Activated T-cell treated with anti-CD3 and anti-CD28 coated beads, Interleukin-2, amount 50 U/mL, for 24 hours (primary cell): ENCODE results near the gene OR10J1.

Experiments used
- DNase-seq: peaks from one replicate; pipeline ENCODE4 v3.0.0-alpha.2; 2020
- H3K27ac Mint-ChIP-seq: 2 replicates; pipeline ENCODE4 v1.8.0; 2020; ENCODE audit warnings: mild to moderate bottlenecking, mixed read lengths
- H3K27me3 Mint-ChIP-seq: 2 replicates; pipeline ENCODE4 v1.8.0; 2020; ENCODE audit warnings: mixed read lengths
- H3K36me3 Mint-ChIP-seq: 2 replicates; pipeline ENCODE4 v1.8.0; 2020; ENCODE audit warnings: low read depth, mixed read lengths
- H3K4me1 Mint-ChIP-seq: 2 replicates; pipeline ENCODE4 v1.8.0; 2020; ENCODE audit warnings: low read depth, mixed read lengths
- H3K4me3 Mint-ChIP-seq: 2 replicates; pipeline ENCODE4 v1.8.0; 2020; ENCODE audit warnings: mild to moderate bottlenecking, moderate library complexity, mixed read lengths
- H3K9me3 Mint-ChIP-seq: 2 replicates; pipeline ENCODE4 v1.8.0; 2020; ENCODE audit warnings: mixed read lengths

Gene OR10J1, protein sequence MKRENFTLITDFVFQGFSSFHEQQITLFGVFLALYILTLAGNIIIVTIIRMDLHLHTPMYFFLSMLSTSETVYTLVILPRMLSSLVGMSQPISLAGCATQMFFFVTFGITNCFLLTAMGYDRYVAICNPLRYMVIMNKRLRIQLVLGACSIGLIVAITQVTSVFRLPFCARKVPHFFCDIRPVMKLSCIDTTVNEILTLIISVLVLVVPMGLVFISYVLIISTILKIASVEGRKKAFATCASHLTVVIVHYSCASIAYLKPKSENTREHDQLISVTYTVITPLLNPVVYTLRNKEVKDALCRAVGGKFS

DNA sequence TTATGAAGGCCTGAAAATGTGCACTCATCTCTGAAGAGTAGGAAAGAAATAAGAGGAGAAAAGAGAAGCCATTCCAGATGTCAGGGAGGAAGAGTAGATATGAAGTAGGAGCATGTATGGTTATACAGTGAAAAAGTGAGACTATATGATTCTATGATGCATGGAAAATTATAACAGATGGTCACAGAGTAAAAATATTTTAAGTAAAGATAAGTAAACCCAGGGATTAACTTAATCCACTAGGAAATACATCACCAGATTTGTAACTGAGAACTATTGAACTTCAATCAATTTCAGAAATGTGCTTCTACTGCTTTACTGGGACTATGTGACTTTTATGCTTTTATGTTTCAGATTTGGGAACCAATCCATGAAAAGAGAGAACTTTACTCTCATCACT lies at the start of gene OR10J1:
OR10J1 (plus strand) TSS at position 301 of the 400 bp plus-strand sequence; CDS start at position 371, 70 bp downstream.
- H3K27me3 Mint-ChIP-seq, result peaks cover 32% of the 10 kb centered on the region
- no peaks in the 10 kb centered on the region for H3K9me3 Mint-ChIP-seq
- H3K4me1 Mint-ChIP-seq, result no peaks in the 10 kb centered on the region
- H3K36me3 Mint-ChIP-seq, result no peaks in the 10 kb centered on the region
- no peak within 1 kb of the TSS for H3K4me3 Mint-ChIP-seq
- no peak within 1 kb of the TSS for H3K27ac Mint-ChIP-seq
- DNase-seq, result no peak

DNA sequence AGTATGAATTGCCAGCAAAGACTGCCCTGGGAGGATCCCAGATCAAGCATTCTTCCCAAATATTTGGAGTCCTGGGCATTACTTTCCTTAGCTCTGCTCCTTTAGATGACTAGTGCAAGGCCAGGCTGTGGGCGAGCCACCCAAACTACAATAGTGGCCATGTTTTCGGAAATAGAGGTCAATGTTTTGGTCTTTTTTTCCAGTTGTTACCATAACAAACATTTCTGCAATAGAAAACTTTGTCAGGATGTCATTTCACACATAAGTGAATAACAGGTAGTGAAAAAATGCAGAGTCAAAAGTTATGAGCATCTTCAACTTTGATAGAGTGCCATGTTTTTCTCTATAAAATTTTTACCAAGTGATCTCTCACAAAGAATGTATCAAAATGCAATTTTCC lies 32.7 kb upstream of the OR10J1 start:
- Mint-ChIP-seq H3K27me3 (no peaks in the 10 kb centered on the region), H3K4me3 (no peak overlapping the region), H3K27ac (no peak overlapping the region), H3K36me3 (no peaks in the 10 kb centered on the region), H3K4me1 (no peaks in the 10 kb centered on the region), H3K9me3 (no peaks in the 10 kb centered on the region)
- DNase-seq, result no peak

DNA sequence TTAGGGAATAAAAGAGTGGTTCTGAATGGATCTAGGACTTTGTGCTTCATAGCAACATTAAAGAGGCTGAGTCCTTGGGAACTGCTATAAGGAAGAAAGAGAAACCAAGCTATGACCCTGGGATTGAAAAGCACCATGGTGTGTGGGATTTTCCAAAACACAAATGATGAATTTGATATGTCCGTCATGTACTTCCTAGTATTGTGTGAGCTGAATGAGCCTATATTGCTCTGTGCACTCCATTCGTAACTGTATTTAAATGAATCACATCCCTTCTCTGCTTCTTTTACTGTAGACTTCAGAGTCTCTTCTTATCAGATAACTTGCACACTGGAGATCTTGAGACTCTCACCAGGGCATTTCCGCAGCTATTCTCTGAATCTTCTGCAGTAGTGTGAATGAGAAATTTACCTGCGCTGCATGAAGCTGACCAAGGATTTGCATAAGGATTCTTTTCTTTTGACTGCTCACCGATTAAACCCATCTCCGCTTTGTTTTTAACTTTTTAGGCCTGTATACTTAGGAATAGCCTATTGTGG lies 30.6 kb upstream of the OR10J1 start:
- Mint-ChIP-seq H3K4me3 (no peak overlapping the region), H3K27me3 (no peaks in the 10 kb centered on the region), H3K9me3 (peaks cover 3% of the 10 kb centered on the region), H3K27ac (no peak overlapping the region), H3K36me3 (no peaks in the 10 kb centered on the region), H3K4me1 (no peaks in the 10 kb centered on the region)
- DNase-seq, result no peak

DNA sequence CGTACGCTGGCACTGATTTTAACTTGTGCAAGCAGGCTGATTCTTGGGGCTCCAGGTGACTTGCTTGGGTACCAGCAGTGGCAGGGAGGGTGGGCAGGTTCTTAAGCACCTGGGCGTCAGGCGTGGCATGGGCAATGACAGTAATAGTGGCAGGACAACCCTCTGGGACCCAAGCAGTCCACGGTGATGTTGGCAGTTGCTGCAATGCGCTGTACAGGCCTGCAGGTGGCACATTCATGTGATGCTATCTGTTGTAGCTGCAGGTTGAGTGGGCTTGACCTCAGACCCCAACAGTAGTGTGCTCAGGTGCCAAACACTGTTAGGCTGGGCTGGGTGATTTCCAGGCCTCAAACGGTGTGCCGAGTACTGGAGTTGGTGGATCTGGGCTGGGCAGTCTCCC lies 17.7 kb upstream of the OR10J1 start:
- H3K4me1 Mint-ChIP-seq, result no peaks in the 10 kb centered on the region
- peaks cover 23% of the 10 kb centered on the region for H3K9me3 Mint-ChIP-seq
- DNase-seq, result no peak
- peaks cover 12% of the 10 kb centered on the region for H3K27me3 Mint-ChIP-seq
- no peak overlapping the region for H3K4me3 Mint-ChIP-seq
- no peaks in the 10 kb centered on the region for H3K36me3 Mint-ChIP-seq
- no peak overlapping the region for H3K27ac Mint-ChIP-seq

DNA sequence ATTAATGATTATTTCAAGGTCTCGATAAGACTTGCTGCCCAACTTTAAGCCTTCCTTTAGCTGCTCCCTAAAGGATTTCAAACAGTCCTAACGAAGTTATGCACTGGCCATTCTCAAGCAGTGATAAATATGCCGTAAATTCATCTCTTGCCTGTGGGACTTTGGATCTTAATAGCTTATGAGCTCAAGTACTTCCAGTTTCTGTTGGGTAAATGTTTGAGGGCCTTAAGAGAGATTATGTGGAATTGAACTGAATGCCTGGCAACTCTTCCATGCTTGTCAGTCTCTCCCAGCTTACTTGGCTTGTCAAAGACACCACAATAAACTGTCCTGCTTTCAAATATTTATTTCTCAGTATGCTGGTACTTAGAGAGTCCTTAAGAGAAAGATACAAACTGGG lies 11.0 kb upstream of the OR10J1 start:
- Mint-ChIP-seq H3K36me3 (no peaks in the 10 kb centered on the region), H3K4me3 (no peak overlapping the region), H3K27ac (no peak overlapping the region), H3K9me3 (no peaks in the 10 kb centered on the region), H3K4me1 (no peaks in the 10 kb centered on the region), H3K27me3 (peaks cover 14% of the 10 kb centered on the region)
- DNase-seq, result no peak

DNA sequence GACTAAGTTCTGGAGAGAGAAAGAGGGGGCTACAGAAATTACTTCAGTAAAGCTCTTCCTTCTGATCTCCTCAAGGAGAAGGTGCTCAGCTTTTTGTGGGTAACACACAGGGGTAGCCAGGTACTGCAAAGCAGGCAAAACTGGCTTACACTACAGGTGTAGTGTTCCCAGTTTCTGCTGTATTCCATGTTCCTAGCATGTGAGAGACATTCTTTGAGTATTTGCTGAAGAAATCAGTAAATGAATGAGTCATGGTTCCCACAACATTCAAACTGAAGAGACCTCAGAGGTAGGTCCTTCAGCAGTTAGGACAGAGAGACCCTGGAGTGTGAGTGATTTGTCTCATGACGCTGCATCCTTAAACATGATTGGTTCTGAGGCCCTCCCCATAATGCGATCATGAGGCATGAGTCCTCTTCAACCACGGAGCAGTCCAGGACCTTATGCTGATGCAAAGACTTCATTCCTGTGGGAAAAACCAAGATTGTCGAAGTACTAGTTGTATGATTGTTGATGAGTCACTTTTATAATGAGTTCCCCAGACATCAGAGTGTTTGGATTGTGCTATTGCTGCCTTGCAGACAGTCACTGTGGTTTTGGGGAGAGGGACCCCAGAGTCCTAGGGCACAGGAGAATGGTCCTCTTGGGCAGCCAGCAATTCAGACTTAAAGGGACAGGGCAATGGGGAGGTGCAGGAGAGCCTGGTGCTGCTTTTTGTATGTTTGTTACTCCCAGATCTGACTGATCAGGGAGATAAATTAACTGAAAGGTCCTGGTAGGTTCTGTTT lies 10.3 kb upstream of the OR10J1 start:
- no peak overlapping the region for H3K4me3 Mint-ChIP-seq
- no peaks in the 10 kb centered on the region for H3K9me3 Mint-ChIP-seq

DNA sequence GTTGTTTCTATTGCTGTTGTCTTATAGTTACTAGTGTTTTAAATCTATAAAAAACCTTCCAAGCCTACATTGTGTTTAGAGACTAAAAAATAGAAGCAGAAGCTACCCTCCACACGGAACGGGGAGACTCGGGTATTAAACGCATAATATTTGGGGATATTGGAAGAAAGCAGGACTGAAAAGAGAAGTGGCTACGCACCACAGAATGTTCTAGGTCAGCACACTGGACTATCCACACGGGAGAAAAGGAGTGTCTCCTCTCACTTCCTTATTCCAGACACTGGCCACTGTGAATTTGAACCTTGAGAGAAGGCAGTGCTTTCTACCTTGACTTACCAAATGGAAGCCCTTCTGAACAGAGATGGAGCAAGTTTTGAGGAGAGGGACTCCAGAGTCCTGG lies 8.5 kb upstream of the OR10J1 start:
- no peaks in the 10 kb centered on the region for H3K4me1 Mint-ChIP-seq
- H3K9me3 Mint-ChIP-seq, result no peaks in the 10 kb centered on the region
- no peaks in the 10 kb centered on the region for H3K36me3 Mint-ChIP-seq
- DNase-seq, result no peak
- peaks cover 11% of the 10 kb centered on the region for H3K27me3 Mint-ChIP-seq
- H3K4me3 Mint-ChIP-seq, result no peak overlapping the region
- H3K27ac Mint-ChIP-seq, result no peak overlapping the region

More for the DNA sequence above, 10.3 kb upstream of the OR10J1 start:
- no peaks in the 10 kb centered on the region for H3K36me3 Mint-ChIP-seq
- H3K4me1 Mint-ChIP-seq, result no peaks in the 10 kb centered on the region
- no peak overlapping the region for H3K27ac Mint-ChIP-seq
- peaks cover 10% of the 10 kb centered on the region for H3K27me3 Mint-ChIP-seq
- no peak for DNase-seq

DNA sequence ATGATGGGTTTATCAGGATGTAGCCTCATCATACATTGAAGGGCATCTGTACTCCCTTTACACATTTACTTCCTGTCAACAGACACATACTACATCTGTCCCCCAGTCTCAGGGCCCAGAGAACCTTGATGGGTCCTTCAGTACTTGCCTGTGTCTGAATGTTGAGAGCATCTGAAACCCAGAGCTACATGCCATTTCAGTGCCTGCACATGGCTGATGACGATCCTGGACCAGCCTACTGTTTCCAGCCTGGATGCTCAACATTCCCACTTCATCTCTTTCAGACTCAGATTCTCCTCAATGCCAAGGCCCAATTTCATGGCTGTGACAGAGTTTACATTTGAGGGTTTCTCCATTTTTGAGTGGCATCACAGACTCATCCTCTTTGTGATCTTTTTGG lies 7.6 kb upstream of the OR10J1 start, which contains the start of gene OR10J4:
OR10J4 (plus strand) TSS at position 301 of the 400 bp plus-strand sequence.
- no peak within 1 kb of the TSS for H3K27ac Mint-ChIP-seq
- no peaks in the 10 kb centered on the region for H3K4me1 Mint-ChIP-seq
- H3K9me3 Mint-ChIP-seq, result no peaks in the 10 kb centered on the region
- H3K27me3 Mint-ChIP-seq, result peaks cover 17% of the 10 kb centered on the region
- DNase-seq, result no peak
- H3K36me3 Mint-ChIP-seq, result no peaks in the 10 kb centered on the region
- H3K4me3 Mint-ChIP-seq, result no peak within 1 kb of the TSS

DNA sequence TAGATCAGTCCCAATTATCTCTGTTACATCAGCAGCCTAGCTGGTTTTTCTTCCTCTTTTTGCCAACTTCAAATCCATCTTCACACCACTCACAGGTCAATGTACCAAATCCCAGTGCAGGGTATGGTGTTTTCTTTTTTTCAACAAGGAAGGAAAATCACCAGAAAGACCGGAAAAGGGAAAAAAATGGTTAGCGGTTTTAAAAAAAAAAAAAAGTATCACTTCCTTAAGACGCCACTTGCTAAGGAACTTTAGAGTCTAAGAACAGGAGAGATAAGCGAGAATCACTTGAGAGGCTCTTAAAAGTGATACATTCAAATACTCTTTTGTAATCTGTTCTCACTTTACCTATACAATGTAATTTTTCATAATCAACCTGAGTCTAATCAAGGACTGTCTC lies 3.1 kb upstream of the OR10J1 start:
- Mint-ChIP-seq H3K27ac (no peak overlapping the region), H3K9me3 (no peaks in the 10 kb centered on the region), H3K36me3 (no peaks in the 10 kb centered on the region), H3K4me1 (no peaks in the 10 kb centered on the region), H3K4me3 (no peak overlapping the region), H3K27me3 (peaks cover 22% of the 10 kb centered on the region)
- no peak for DNase-seq

DNA sequence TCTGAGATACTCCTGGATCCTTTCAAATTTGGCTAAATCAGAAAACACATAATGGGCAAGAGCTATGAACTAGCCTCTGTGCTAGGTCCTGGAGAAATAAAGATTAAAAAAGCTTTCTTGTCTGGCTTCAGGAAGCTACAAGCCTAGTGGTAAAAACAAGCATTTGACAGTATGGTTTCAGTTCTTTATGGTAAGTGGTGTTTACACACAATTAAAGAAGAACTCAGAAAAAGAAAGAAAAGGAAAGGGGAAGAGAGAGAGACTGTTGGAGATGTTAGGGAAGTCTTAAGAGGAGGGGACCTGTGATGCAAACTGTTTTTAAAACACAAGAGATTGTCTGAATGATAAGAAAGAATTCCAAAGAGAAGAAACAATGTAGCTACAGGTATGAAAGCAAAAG lies 1.8 kb downstream of the OR10J1 start:
- Mint-ChIP-seq H3K4me1 (no peaks in the 10 kb centered on the region), H3K4me3 (no peak overlapping the region), H3K36me3 (no peaks in the 10 kb centered on the region), H3K9me3 (no peaks in the 10 kb centered on the region), H3K27me3 (peaks cover 27% of the 10 kb centered on the region), H3K27ac (no peak overlapping the region)
- DNase-seq, result no peak

DNA sequence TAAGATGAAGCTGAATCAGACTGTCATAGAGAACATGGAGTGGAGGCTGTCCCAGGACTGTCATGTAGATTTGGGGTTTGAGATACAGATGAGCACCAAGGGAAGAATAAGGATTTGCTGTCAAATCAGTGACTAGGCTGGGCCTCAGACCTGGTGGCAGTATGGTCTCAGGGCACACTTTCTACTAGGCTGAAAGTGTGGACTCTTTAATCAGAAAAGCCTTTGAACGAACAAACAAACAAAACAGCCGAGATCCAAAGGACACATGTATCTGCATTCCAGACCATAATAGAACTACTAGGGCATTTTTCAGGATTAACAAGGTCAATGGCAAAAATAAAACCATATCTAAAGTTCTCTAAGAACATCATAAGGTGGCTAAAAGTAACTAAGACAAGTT lies 2.9 kb downstream of the OR10J1 start:
- Mint-ChIP-seq H3K27ac (no peak overlapping the region), H3K27me3 (peaks cover 25% of the 10 kb centered on the region), H3K4me1 (no peaks in the 10 kb centered on the region), H3K4me3 (no peak overlapping the region), H3K9me3 (no peaks in the 10 kb centered on the region), H3K36me3 (no peaks in the 10 kb centered on the region)
- DNase-seq, result no peak

DNA sequence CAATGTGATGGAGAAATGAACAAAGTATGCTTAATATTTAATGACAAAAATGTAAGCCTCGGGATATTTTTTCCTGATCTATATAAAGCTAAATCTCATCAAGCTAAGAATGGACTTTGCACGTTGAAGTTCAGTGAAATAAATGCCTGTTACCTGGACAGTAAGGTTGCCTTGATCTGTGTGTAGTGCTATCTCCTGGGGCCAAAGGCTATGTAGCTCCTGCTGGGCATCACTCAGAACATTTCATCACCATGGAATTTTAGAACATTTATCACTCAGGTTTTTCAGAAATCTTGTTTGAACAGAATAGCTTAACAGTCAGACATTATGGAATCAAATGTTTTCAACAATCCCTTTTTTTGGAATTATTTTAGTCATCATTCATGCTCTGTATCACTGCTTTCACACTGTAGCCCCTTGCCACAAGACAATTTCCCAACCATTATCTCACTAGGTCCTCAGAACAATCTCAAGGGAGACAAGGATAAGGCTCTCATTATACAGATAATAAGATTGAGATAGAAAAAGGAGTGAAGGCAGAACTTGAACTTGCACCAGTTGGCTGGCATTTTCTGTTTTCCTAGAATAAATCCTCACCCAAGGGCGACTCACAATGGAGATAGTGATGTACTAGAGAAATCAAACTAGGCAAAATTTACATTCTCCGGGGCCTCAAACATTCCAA lies 3.7 kb downstream of the OR10J1 start:
- Mint-ChIP-seq H3K27me3 (peaks cover 19% of the 10 kb centered on the region), H3K9me3 (peaks cover 5% of the 10 kb centered on the region), H3K36me3 (no peaks in the 10 kb centered on the region), H3K27ac (no peak overlapping the region), H3K4me3 (no peak overlapping the region), H3K4me1 (no peaks in the 10 kb centered on the region)
- DNase-seq, result no peak

DNA sequence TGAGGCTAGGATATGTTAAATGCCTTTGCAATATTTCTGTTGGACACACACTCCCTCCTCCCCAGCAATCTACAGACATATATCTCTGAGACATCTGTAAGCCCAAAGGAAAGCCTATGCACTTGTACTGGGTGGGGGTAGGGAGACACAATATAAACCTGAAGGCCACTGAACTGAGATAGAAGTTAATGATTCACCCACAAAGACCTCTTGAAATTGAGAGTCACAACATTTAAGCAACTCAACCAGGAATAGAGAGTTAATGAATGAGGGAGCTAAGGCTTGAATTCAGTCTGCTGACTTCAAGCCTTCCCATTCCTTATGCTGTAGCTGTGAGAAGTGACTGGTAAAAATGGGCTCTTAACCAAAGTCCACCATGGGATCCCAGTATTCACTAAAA lies 5.0 kb downstream of the OR10J1 start:
- Mint-ChIP-seq H3K4me3 (no peak overlapping the region), H3K4me1 (no peaks in the 10 kb centered on the region), H3K27ac (no peak overlapping the region), H3K27me3 (peaks cover 19% of the 10 kb centered on the region), H3K9me3 (peaks cover 8% of the 10 kb centered on the region), H3K36me3 (no peaks in the 10 kb centered on the region)
- DNase-seq, result no peak

DNA sequence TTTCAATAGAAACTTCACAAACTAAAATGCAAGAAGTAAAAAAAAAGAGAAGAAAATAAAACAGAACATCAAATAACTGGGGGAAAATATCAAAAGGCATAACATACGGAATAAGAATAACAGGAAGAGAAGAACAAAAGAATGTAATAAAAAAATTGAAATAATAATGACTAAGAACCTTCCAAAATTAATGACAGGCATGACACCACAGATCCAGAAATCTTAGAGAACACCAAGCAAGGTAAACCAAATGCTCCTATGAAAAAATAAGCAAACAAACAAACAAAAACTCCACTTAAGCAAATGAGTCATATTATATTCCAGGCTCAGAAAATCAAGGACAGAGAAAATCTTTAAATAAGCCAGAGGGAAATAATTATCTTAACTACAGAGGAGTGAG lies 8.7 kb downstream of the OR10J1 start:
- no peaks in the 10 kb centered on the region for H3K36me3 Mint-ChIP-seq
- H3K4me3 Mint-ChIP-seq, result no peak overlapping the region
- peaks cover 16% of the 10 kb centered on the region for H3K9me3 Mint-ChIP-seq
- H3K4me1 Mint-ChIP-seq, result no peaks in the 10 kb centered on the region
- DNase-seq, result no peak
- no peak overlapping the region for H3K27ac Mint-ChIP-seq
- H3K27me3 Mint-ChIP-seq, result peaks cover 4% of the 10 kb centered on the region
